Prostate gland (tissue), 2 donors: ENCODE data around the gene PLA2G4A. TPM values are rescaled to one million over a fixed set of nuclear protein-coding genes. Genes with fewer than 3 reads are reported as not detected.

Experiments used
- DNase-seq: peaks from one replicate; pipeline ENCODE4 v3.0.0-alpha.2; 2019; ENCODE audit warnings: low spot score
- H3K27ac ChIP-seq, 2 donors: fragments of 200-600 bp; sonication (generic); 2 replicates each; pipeline ENCODE4 v1.5.1; 2017 to 2019
- H3K27me3 ChIP-seq: fragments of 200-600 bp; sonication (generic); replicated peaks from 2 replicates; pipeline ENCODE4 v1.5.1; 2019; ENCODE audit not compliant: insufficient read depth
- H3K36me3 ChIP-seq, 2 donors: fragments of 200-600 bp; sonication (generic); 1 replicate in 1 of 2; 2 replicates in 1 of 2; pipeline versions ENCODE4 v1.5.1 to v1.8.1; 2017 to 2019
- H3K4me1 ChIP-seq: fragments of 200-600 bp; sonication (generic); replicated peaks from 2 replicates; pipeline ENCODE4 v1.5.1; 2019
- H3K4me3 ChIP-seq, 2 donors: fragments of 200-600 bp; sonication (generic); 2 replicates each; pipeline ENCODE4 v1.5.1; 2017 to 2019
- H3K9me3 ChIP-seq: fragments of 200-600 bp; sonication (generic); 2 replicates; pipeline ENCODE4 v1.5.1; 2017
- CTCF ChIP-seq, 4 experiments: fragments of 200-600 bp in 2 of 4; fragments of 450-650 bp in 2 of 4; sonication (generic) in 2 of 4; IDR thresholded peaks; 1 replicate in 3 of 4; 2 replicates in 1 of 4; pipeline ENCODE4 v1.5.1; 2016 to 2019; ENCODE audit warnings: antibody characterized with exemption in 4 of 4, mild to moderate bottlenecking in 2 of 4, moderate library complexity in 2 of 4
- POLR2A ChIP-seq: fragments of 450-650 bp; IDR thresholded peaks from one replicate; pipeline ENCODE4 v1.6.1; 2016; ENCODE audit warnings: antibody characterized with exemption, mild to moderate bottlenecking
- POLR2AphosphoS5 ChIP-seq: sonication (generic); formaldehyde crosslinking; IDR thresholded peaks from one replicate; pipeline ENCODE4 v1.6.1; 2017; ENCODE audit warnings: antibody characterized with exemption
- WGBS: methylation state at CpG from one replicate; pipeline ENCODE4 v1.1.5; 2018; 5-methylcytosine and 5-hydroxymethylcytosine counted together
- intact Hi-C: fragments of 100-400 bp; cut with DNase I; formaldehyde crosslinking; loops from one replicate; pipeline ENCODE4 v1.14.2; 2022
- total RNA-seq, 2 donors: library from RNA; depleted of rRNA; stranded (reverse); fragments of >200 nt; gene quantifications; one replicate each; pipeline ENCODE4 v1.1.0, GENCODE V29; 2016

Gene PLA2G4A
- total RNA-seq, 2 donors from 2014 or later, result 6.1 to 8.8 TPM

- H3K36me3 ChIP-seq, result no peaks in the 10 kb centered on the region
- no peaks in the 10 kb centered on the region for H3K4me1 ChIP-seq
- no peak for DNase-seq
- H3K27me3 ChIP-seq, result no peaks in the 10 kb centered on the region
- no peak overlapping the region for H3K4me3 ChIP-seq
- H3K27ac ChIP-seq, result no peak overlapping the region
- no peaks in the 10 kb centered on the region for H3K9me3 ChIP-seq
- intact Hi-C loops, result no loop called here
- TF ChIP-seq POLR2AphosphoS5 (no peak), CTCF (IDR thresholded peaks at IDR 0.05) (no peak), POLR2A (no peak)
Measured at GRCh38 chr1:187018291-187018690, 189.5 kb downstream of the PLA2G4A start.

DNA sequence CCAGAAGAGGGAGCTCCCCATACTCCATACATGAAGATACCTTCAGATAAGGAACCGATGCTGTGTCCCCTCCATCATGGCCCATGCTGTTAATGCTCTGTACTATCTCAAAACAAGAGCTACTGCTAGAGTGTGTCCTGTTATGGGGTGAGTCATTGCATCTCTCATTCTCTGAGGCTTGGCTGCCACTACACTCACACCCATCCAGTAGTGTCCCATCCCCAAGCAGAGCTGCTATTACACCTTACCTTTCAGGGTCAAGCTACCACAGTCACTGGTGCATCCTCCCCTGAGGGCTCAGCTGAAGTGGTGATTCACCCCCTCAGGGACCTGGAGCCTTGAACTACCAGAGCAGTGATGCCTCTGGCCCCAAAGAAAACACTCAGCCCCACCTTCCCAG lies 198.5 kb downstream of the PLA2G4A start:
- Histone ChIP-seq H3K27ac (no peak overlapping the region), H3K36me3 (no peaks in the 10 kb centered on the region), H3K4me3 (no peak overlapping the region), H3K4me1 (no peaks in the 10 kb centered on the region), H3K27me3 (no peaks in the 10 kb centered on the region), H3K9me3 (no peaks in the 10 kb centered on the region)
- TF ChIP-seq POLR2AphosphoS5 (no peak), CTCF (IDR thresholded peaks at IDR 0.05) (no peak), POLR2A (no peak)
- intact Hi-C loops, result no loop called here
- DNase-seq, result no peak
- WGBS, result 91% methylated on average over 1 of the region's 1 CpG

DNA sequence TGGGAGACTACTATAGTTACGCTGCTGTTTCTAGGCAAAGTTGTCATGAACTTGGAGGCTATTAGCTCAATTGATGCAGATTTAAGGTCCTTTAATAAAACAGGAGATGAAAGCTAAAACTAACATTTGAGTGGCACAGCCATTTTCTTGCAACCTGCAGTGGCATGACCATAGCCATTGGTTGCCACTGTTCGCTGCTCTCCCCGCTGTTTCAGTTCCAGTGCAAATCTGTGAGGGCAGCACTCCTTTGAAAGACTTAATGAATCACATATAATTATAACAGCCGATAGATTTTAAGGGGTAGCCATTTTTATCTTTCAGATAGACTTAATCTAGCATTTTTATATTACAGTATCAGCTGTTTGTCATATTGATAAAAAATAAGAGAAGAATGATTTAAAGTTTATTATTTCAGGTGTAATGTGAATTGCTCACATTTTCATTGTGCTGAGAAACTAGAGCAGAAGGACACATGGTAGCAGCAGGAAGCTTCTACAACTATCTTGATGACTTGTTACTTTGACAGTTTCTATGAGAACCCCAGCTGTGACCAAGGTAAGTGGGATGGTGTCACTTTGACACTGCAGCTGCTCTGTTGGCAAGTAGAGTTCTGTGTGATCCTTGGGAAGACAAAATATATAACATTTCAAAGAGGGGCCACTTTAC lies 203.7 kb downstream of the PLA2G4A start:
- intact Hi-C loops, result no loop called here
- Histone ChIP-seq H3K27ac (no peak overlapping the region), H3K27me3 (no peaks in the 10 kb centered on the region), H3K4me1 (no peaks in the 10 kb centered on the region), H3K9me3 (no peaks in the 10 kb centered on the region), H3K36me3 (no peaks in the 10 kb centered on the region), H3K4me3 (no peak overlapping the region)
- no peak for TF ChIP-seq POLR2A
- no peak for TF ChIP-seq POLR2AphosphoS5
- TF ChIP-seq CTCF (IDR thresholded peaks at IDR 0.05), result no peak
- whole genome bisulfite sequencing, result 92% methylated on average over 4 of the region's 4 CpGs
- DNase-seq, result no peak

DNA sequence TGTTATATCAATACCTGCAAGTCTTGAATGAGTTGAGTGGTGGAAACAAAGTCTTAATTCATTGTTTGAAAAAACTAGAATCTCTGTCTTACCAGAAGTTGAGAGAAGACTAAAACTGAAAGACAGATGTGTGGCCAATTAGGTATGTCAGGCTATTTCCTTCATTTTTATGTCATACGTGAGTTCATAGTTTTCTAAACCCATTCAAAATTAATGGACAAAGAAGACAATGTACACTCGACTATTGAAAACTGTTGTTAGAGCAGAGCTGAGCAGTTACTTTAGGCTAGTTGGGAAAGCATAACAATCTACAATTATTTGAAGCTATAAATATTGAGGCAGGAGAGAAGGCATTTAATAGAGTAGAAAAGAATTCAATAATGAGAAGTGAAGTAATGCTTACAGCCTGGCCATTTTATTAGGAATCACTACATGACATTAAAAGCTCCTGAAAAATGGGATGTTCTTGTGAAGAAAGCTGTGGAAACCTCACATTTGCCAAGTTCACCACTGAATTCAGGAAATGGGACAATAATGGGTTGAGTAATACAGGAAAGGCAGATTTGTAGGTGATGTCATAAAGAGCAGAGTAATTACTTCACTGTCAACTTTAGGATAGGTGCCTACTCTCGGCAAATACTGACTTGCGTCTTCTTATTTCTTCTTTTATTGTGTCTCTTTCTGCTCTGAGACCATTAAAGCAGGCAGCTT lies 204.4 kb downstream of the PLA2G4A start:
- H3K27me3 ChIP-seq, result no peaks in the 10 kb centered on the region
- intact Hi-C loops, result no loop called here
- 66% methylated on average over 4 of the region's 4 CpGs for WGBS
- no peaks in the 10 kb centered on the region for H3K4me1 ChIP-seq
- no peak for TF ChIP-seq POLR2AphosphoS5
- no peak for TF ChIP-seq CTCF (IDR thresholded peaks at IDR 0.05)
- TF ChIP-seq POLR2A, result no peak
- no peak overlapping the region for H3K27ac ChIP-seq
- no peaks in the 10 kb centered on the region for H3K9me3 ChIP-seq
- H3K4me3 ChIP-seq, result no peak overlapping the region
- DNase-seq, result no peak
- no peaks in the 10 kb centered on the region for H3K36me3 ChIP-seq
